Thyroid gland (tissue), 4 donors: ENCODE data around the gene ESR1. TPM values are rescaled to one million over a fixed set of nuclear protein-coding genes. Genes with fewer than 3 reads are reported as not detected.

Source experiments
- DNase-seq, 2 donors: peaks; one replicate each; pipeline ENCODE4 v3.0.0-alpha.2; 2019
- H3K27ac ChIP-seq, 3 donors: fragments of 200-600 bp; sonication (generic); 1 replicate in 2 of 3; 2 replicates in 1 of 3; pipeline ENCODE4 v1.5.1; 2016 to 2019; ENCODE audit warnings: mild to moderate bottlenecking in 1 of 3, moderate library complexity in 1 of 3
- H3K27me3 ChIP-seq: fragments of 200-600 bp; sonication (generic); one replicate; pipeline ENCODE4 v1.5.1; 2019
- H3K36me3 ChIP-seq, 2 donors: fragments of 200-600 bp; sonication (generic); one replicate each; pipeline ENCODE4 v1.5.1; 2016 to 2019
- H3K4me1 ChIP-seq, 2 donors: fragments of 200-600 bp; sonication (generic); one replicate each; pipeline ENCODE4 v1.5.1; 2017 to 2019
- H3K4me3 ChIP-seq, 3 donors: fragments of 200-600 bp; sonication (generic); replicated peaks in 1 of 3; 1 replicate in 2 of 3; 2 replicates in 1 of 3; pipeline ENCODE4 v1.5.1; 2016; ENCODE audit warnings: mild to moderate bottlenecking in 1 of 3
- H3K9me3 ChIP-seq: fragments of 200-600 bp; sonication (generic); one replicate; pipeline ENCODE4 v1.5.1; 2017
- CTCF ChIP-seq, 6 experiments: fragments of 200-600 bp in 3 of 6; fragments of 450-650 bp in 3 of 6; sonication (generic) in 3 of 6; IDR thresholded peaks; one replicate each; pipeline ENCODE4 v1.5.1; 2016 to 2019; ENCODE audit warnings: antibody characterized with exemption in 6 of 6, mild to moderate bottlenecking in 2 of 6, inconsistent platforms in 1 of 6, moderate library complexity in 1 of 6
- POLR2A ChIP-seq, 2 donors: fragments of 450-650 bp; IDR thresholded peaks; one replicate each; pipeline ENCODE4 v1.6.1; 2017; ENCODE audit warnings: antibody characterized with exemption in 2 of 2, mild to moderate bottlenecking in 2 of 2, moderate library complexity in 1 of 2
- WGBS, 2 donors: methylation state at CpG; one replicate each; pipeline ENCODE4 v1.1.5; 2017; 5-methylcytosine and 5-hydroxymethylcytosine counted together
- intact Hi-C: fragments of 100-400 bp; cut with DNase I; formaldehyde crosslinking; loops from one replicate; pipeline ENCODE4 v1.15.1; 2023
- total RNA-seq, 4 donors: library from RNA; depleted of rRNA; stranded (reverse); fragments of >200 nt; gene quantifications; one replicate each; pipeline ENCODE4 v1.2.3, GENCODE V29; 2016

Gene ESR1
- total RNA-seq, 4 donors from 2014 or later: 3.2 to 4.7 (median 3.6) TPM

DNA sequence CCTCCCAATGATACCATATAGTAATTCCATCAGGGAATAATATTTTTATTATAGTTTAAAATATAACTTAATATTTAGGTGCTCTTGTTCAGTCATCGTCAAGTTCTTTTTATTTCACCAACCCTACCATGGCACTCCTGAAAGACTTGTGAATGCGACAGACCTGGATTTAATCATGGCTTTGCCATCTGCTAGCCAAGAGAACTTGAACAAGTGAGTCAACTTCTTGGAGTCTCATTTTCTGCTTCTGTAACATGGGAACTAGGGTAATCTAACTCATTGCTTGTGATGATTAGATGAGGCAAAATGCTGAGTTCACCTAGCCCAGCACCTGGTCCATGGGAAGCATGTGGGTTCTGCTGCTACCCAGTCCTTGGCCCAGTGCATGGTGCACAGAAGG is 62.9 kb downstream of the ESR1 start:
- Histone ChIP-seq H3K27ac (no peak overlapping the region), H3K4me1 (no peaks in the 10 kb centered on the region), H3K27me3 (no peaks in the 10 kb centered on the region), H3K4me3 (no peak overlapping the region), H3K36me3 (no peaks in the 10 kb centered on the region), H3K9me3 (no peaks in the 10 kb centered on the region)
- DNase-seq: no peak
- TF ChIP-seq POLR2A (IDR thresholded peaks at IDR 0.05): no peak
- TF ChIP-seq CTCF (IDR thresholded peaks at IDR 0.05): no peak
- 93 to 98% methylated on average over 2 of the region's 2 CpGs for WGBS, 2 donors
- intact Hi-C loops: no loop called here

- Histone ChIP-seq H3K4me3 (no peak overlapping the region), H3K27me3 (no peaks in the 10 kb centered on the region), H3K36me3 (no peaks in the 10 kb centered on the region), H3K27ac (no peak overlapping the region), H3K4me1 (no peaks in the 10 kb centered on the region), H3K9me3 (no peaks in the 10 kb centered on the region)
- intact Hi-C loops: no loop called here
- TF ChIP-seq CTCF (IDR thresholded peaks at IDR 0.05): no peak
- TF ChIP-seq POLR2A (IDR thresholded peaks at IDR 0.05): no peak
- DNase-seq: no peak
- WGBS, 2 donors: 0% methylated on average over 1 of the region's 1 CpG
Observed at GRCh38 chr6:151875524-151875923, 68.0 kb downstream of the ESR1 start.

GRCh38 chr6:151876122-151876521 is 68.6 kb downstream of the ESR1 start:
- intact Hi-C loops: no loop called here
- H3K27me3 ChIP-seq: no peaks in the 10 kb centered on the region
- DNase-seq: no peak
- H3K27ac ChIP-seq: no peak overlapping the region
- WGBS, 2 donors: 90 to 92% methylated on average over 6 of the region's 6 CpGs
- no peaks in the 10 kb centered on the region for H3K36me3 ChIP-seq
- no peak overlapping the region for H3K4me3 ChIP-seq
- no peaks in the 10 kb centered on the region for H3K9me3 ChIP-seq
- no peaks in the 10 kb centered on the region for H3K4me1 ChIP-seq
- TF ChIP-seq CTCF (IDR thresholded peaks at IDR 0.05) (no peak), POLR2A (IDR thresholded peaks at IDR 0.05) (no peak)

GRCh38 chr6:151877458-151877857 is 70.0 kb downstream of the ESR1 start:
- no peaks in the 10 kb centered on the region for H3K36me3 ChIP-seq
- no peaks in the 10 kb centered on the region for H3K27me3 ChIP-seq
- no peak overlapping the region for H3K27ac ChIP-seq
- H3K4me3 ChIP-seq: no peak overlapping the region
- no peaks in the 10 kb centered on the region for H3K4me1 ChIP-seq
- no peaks in the 10 kb centered on the region for H3K9me3 ChIP-seq
- 90 to 97% methylated on average over 3 of the region's 3 CpGs for WGBS, 2 donors
- intact Hi-C loops: no loop called here
- DNase-seq: no peak
- no peak for TF ChIP-seq POLR2A (IDR thresholded peaks at IDR 0.05)
- TF ChIP-seq CTCF (IDR thresholded peaks at IDR 0.05): no peak

GRCh38 chr6:151881231-151881630 is 73.7 kb downstream of the ESR1 start:
- no peaks in the 10 kb centered on the region for H3K36me3 ChIP-seq
- no peaks in the 10 kb centered on the region for H3K9me3 ChIP-seq
- 89 to 91% methylated on average over 1 of the region's 1 CpG for WGBS, 2 donors
- TF ChIP-seq CTCF (IDR thresholded peaks at IDR 0.05): no peak
- TF ChIP-seq POLR2A (IDR thresholded peaks at IDR 0.05): no peak
- H3K4me3 ChIP-seq: no peak overlapping the region
- H3K27ac ChIP-seq: no peak overlapping the region
- no peaks in the 10 kb centered on the region for H3K27me3 ChIP-seq
- no peak for DNase-seq
- intact Hi-C loops: no loop called here
- H3K4me1 ChIP-seq: no peaks in the 10 kb centered on the region
